Measurements from ENCODE around the gene CST5.
"Not testable (repeated sequence)": the region's sequence is repeated elsewhere in the genome, so short reads cannot be mapped to it uniquely, and the experiment has no call there.

GRCh38 chr20:23860771-23861170 lies 18.8 kb downstream of the CST5 start:
- TF ChIP-seq, protein P1, sequence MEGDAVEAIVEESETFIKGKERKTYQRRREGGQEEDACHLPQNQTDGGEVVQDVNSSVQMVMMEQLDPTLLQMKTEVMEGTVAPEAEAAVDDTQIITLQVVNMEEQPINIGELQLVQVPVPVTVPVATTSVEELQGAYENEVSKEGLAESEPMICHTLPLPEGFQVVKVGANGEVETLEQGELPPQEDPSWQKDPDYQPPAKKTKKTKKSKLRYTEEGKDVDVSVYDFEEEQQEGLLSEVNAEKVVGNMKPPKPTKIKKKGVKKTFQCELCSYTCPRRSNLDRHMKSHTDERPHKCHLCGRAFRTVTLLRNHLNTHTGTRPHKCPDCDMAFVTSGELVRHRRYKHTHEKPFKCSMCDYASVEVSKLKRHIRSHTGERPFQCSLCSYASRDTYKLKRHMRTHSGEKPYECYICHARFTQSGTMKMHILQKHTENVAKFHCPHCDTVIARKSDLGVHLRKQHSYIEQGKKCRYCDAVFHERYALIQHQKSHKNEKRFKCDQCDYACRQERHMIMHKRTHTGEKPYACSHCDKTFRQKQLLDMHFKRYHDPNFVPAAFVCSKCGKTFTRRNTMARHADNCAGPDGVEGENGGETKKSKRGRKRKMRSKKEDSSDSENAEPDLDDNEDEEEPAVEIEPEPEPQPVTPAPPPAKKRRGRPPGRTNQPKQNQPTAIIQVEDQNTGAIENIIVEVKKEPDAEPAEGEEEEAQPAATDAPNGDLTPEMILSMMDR (IDR thresholded peaks at IDR 0.05), result not testable (repeated sequence)
- TF ChIP-seq POLR2AphosphoS5, POLR2A (IDR thresholded peaks at IDR 0.05): not testable (repeated sequence)

Data from sigmoid colon (tissue), 4 donors.